Measurements from ENCODE around the gene PIGO. TPM values are rescaled to one million over a fixed set of nuclear protein-coding genes. Genes with fewer than 3 reads are reported as not detected.

Gene PIGO
- total and polyA plus RNA-seq, 9 of the 15 experiments (the other 6 are each of a cell fraction or from before 2014, with no cell fraction given) = 5.4 to 13.7 (median 9.7) TPM

DNA sequence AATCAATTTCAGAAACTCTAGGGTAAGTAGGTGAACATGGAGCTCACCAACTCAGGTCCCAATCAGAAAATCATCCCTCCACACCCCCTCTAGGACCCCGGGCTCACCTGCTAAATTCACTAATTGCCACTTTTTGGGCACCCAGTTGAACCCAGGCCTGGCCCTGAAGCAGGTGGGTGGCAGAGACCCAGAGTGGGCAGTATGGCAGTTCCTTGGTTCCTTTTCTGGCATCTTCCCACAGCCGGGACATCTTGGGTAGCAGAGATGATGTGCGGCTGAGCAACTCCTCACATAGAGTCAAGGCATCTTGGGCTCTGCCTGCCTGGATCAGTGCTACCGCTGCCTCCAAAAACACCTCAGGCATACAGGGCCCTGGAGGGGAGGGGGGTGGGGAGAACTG is 21.0 kb downstream of the PIGO start:
- Histone ChIP-seq H3K9me1 (ENCODE audit: control insufficient read depth, insufficient read depth, low read length) (peaks cover 4% of the 10 kb centered on the region), H3K4me3 (no peak overlapping the region), H3K27ac (ENCODE audit: extremely low read depth, low read depth, low read length) (no peak overlapping the region), H3K4me2 (ENCODE audit: insufficient read depth, low read length) (no peak overlapping the region), H3K9ac (ENCODE audit: insufficient read depth in 1 of 2, low read depth in 2 of 2, low read length in 2 of 2) (no peak overlapping the region), H2AFZ (ENCODE audit: low read depth, low read length) (no peak overlapping the region), H4K20me1 (replicated peaks; ENCODE audit: control insufficient read depth, insufficient read depth, low read length) (peaks cover 13% of the 10 kb centered on the region), H3K9me3 (replicated peaks; ENCODE audit: control insufficient read depth, insufficient read depth, low read depth, low read length) (no peaks in the 10 kb centered on the region), H3K27me3 (ENCODE audit: control insufficient read depth in 2 of 2, insufficient read depth in 2 of 2, low read length in 2 of 2) (no peaks in the 10 kb centered on the region), H3K4me1 (replicated peaks in 1 of 2; ENCODE audit: control insufficient read depth in 2 of 2, insufficient read depth in 2 of 2, low read length in 2 of 2) (peaks cover 8 to 22% of the 10 kb centered on the region in 2 experiments; a peak in 4 of 5 replicates), H3K36me3 (ENCODE audit: control insufficient read depth, insufficient read depth, low read length) (peaks cover 51% of the 10 kb centered on the region), H3K79me2 (ENCODE audit: control insufficient read depth, insufficient read depth, low read length) (peaks cover 44% of the 10 kb centered on the region)
- POLR2A ChIA-PET = no interaction called here
- WGBS (ENCODE audit: insufficient coverage, low coverage, missing lambda C conversion rate) = 100% methylated on average over 2 of the region's 4 CpGs
- TF ChIP-seq E2F6 (IDR thresholded peaks at IDR 0.05; ENCODE audit: borderline replicate concordance in 1 of 2, extremely low read depth in 1 of 2, insufficient read depth in 1 of 2, insufficient read length in 1 of 2, low read depth in 1 of 2, low read length in 1 of 2, poor library complexity in 1 of 2, severe bottlenecking in 1 of 2) = no peak
- TF ChIP-seq RBM39 (optimal IDR thresholded peaks at IDR 0.05; ENCODE audit: low read depth, low read length) = no peak
- no peak for TF ChIP-seq PHF21A (IDR thresholded peaks at IDR 0.05; ENCODE audit: borderline replicate concordance, low read depth)
- TF ChIP-seq FOXJ2 (tag; IDR thresholded peaks at IDR 0.05) = no peak
- TF ChIP-seq ZEB2 (IDR thresholded peaks at IDR 0.05) = no peak
- TF ChIP-seq PHB (CRISPR knock-in tag; IDR thresholded peaks at IDR 0.05) = no peak
- no peak for TF ChIP-seq MYC (IDR thresholded peaks at IDR 0.05; ENCODE audit: low read depth, low read length)
- TF ChIP-seq MYC (CRISPR knock-in tag; IDR thresholded peaks at IDR 0.05; ENCODE audit: borderline replicate concordance, low read depth) = no peak
- no peak for TF ChIP-seq HNRNPLL (IDR thresholded peaks at IDR 0.05; ENCODE audit: low read depth, low read length, poor library complexity, severe bottlenecking)
- no peak for TF ChIP-seq NCOA2 (IDR thresholded peaks at IDR 0.05; ENCODE audit: partially characterized antibody in 2 of 2)
- TF ChIP-seq CBX8 (IDR thresholded peaks at IDR 0.05; ENCODE audit: borderline replicate concordance, extremely low read depth, low read depth, low read length, poor library complexity, severe bottlenecking) = no peak
- no peak for TF ChIP-seq ZNF778 (CRISPR knock-in tag; IDR thresholded peaks at IDR 0.05)
- TF ChIP-seq SAFB (IDR thresholded peaks at IDR 0.05; ENCODE audit: borderline replicate concordance, low read depth, low read length) = no peak
- no peak for TF ChIP-seq MEF2D (tag; conservative IDR thresholded peaks at IDR 0.05; ENCODE audit: low read depth)
- no peak for TF ChIP-seq ZNF133 (CRISPR knock-in tag; IDR thresholded peaks at IDR 0.05)
- no peak for TF ChIP-seq POLR3A (IDR thresholded peaks at IDR 0.05; ENCODE audit: borderline replicate concordance, extremely low read depth, insufficient read depth, insufficient read length)
- TF ChIP-seq, protein P1, sequence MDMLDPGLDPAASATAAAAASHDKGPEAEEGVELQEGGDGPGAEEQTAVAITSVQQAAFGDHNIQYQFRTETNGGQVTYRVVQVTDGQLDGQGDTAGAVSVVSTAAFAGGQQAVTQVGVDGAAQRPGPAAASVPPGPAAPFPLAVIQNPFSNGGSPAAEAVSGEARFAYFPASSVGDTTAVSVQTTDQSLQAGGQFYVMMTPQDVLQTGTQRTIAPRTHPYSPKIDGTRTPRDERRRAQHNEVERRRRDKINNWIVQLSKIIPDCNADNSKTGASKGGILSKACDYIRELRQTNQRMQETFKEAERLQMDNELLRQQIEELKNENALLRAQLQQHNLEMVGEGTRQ (CRISPR knock-in tag; IDR thresholded peaks at IDR 0.05) = no peak
- TF ChIP-seq ZNF551 (CRISPR knock-in tag; IDR thresholded peaks at IDR 0.05) = no peak
- no peak for TF ChIP-seq E2F1 (CRISPR knock-in tag; IDR thresholded peaks at IDR 0.05)
- TF ChIP-seq SRF (CRISPR knock-in tag; IDR thresholded peaks at IDR 0.05) = no peak
- DNase-seq (ENCODE audit: extremely low read depth in 1 of 4, low spot score in 3 of 4) (no peak), ATAC-seq (no peak), FAIRE-seq (no peak)
- in situ Hi-C loops (cut with MboI) = no loop called here
- intact Hi-C loops (cut with micrococcal nuclease) = no loop called here
- CTCF ChIA-PET (ENCODE audit: low intra/inter-chr PET ratio) = no interaction called here
- BruUV-seq (replicated peaks) = no TSS peak

All from K562 (cell line).